HG03354 (cell line): ENCODE measurements around the gene ZRANB1.

Experiments
- ATAC-seq: cut with Tn5 transposase; IDR thresholded peaks from one replicate; pipeline ENCODE4 v1.9.1; 2021; ENCODE audit warnings: mild to moderate bottlenecking; ENCODE audit not compliant: unreplicated experiment, poor library complexity, severe bottlenecking

Gene ZRANB1

GRCh38 chr10:125001313-125002046 is 59.6 kb downstream of the ZRANB1 start:
- no peak for ATAC-seq

GRCh38 chr10:125002047-125002422 is 60.1 kb downstream of the ZRANB1 start:
- ATAC-seq = no peak

DNA sequence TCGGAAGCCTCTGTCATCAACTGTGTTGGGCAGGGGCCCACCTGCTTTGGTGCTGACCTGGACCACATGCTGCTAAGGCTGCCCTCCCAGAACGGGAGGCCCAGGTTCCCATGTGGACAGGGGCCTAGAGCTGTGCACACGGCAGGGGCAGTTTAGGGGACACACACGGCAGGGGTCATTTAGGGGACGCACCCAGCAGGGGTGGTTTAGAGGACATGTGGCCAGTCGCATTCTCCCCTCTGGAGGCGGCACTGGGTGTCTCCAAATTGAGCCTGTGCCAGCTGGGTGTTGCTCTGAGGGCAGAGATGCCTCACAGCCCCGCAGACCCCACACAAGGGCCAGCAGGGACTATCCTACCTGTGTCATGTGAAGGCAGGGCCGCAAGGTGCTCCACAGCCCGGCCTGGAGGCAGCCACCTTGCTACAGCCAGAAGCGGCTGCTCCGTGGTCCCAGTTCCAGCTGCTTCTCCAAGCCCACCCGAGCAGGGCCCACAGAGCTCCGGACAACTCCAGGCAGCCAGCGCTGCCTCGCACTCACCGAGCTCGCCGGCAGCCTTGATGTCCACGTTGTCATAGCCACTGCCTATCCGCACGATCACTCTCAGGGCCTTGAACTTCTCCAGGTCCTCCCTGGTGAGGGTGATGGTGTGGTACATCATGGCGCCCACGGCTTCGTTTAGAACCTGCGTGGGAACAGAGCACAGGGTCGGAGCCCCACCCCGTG is 60.7 kb downstream of the ZRANB1 start:
- ATAC-seq = no peak

DNA sequence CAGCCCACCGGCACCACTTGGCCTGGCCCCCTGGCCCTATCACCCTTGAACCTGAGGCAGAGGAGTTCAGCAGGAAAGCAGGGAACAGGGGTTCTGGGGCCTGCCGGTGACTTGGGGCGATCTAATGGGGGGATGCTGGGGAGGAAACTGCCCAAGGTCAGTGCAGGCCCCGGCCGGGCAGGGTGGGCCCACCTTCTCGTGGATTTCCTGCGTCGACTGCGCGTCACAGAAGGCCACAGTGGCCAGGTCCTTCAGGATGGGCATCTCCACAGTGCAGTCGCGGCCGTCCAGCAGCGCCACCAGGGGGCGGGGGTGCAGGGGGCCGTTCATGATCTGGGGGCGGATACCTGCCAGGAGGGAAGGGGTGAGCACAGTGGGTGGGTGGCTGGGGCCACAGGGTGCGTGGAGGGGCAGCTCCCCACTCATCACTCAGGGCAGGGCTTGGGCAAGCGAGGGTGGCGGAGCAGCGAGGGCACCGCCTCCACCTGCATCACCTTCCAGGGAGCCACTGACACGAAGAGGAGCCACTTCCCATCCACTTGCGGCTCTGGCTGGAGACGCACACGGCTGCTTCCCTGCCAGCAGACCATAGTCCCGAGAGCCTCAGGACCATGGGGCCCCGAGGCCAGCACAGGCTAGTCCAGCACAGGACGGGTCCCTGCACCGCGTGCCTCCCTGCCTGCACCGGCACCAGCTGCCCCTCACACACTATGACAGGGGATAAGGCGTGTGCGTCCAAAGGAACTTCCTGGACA is 61.4 kb downstream of the ZRANB1 start:
- no peak for ATAC-seq

DNA sequence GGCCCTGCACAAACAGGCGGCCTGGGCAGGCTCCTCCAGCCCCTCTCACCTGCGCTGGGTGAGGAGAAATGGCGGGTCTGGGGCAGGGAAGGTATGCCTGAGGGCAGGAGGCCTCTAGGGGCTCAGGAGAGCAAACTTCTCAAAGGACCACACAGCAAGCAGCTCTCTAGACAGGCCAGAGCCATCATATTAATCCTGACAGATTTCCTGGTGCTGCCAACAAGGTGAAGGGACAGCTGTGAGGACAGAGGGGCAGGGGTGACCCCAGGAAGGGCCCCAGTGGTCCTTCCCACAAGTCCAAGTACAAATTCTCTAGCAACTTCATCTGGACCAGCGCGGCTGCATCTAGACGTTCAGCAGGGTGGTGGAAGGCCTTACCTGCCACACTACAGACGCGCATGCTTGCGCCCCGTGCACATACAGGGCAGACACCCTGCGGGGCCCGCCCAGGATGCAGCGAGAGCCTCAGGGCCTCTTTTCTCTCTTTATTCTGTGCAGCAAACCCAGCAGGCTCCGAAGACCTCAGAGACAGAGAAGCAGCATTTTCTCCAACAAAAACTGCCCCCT is 62.1 kb downstream of the ZRANB1 start:
- no peak for ATAC-seq

- no peak for ATAC-seq
These were observed 62.8 kb downstream of the ZRANB1 start for GRCh38 chr10:125004571-125005311.

- ATAC-seq = no peak
These were observed 63.6 kb downstream of the ZRANB1 start for GRCh38 chr10:125005312-125006187.

GRCh38 chr10:125006188-125006680 is 64.3 kb downstream of the ZRANB1 start:
- ATAC-seq = no peak

GRCh38 chr10:125006921-125007426 is 65.1 kb downstream of the ZRANB1 start:
- ATAC-seq = no peak

GRCh38 chr10:125007436-125007835 is 65.5 kb downstream of the ZRANB1 start:
- no peak for ATAC-seq

GRCh38 chr10:125008689-125009638 is 67.0 kb downstream of the ZRANB1 start:
- ATAC-seq = no peak

- ATAC-seq = no peak
These were observed 67.8 kb downstream of the ZRANB1 start for GRCh38 chr10:125009661-125010161.

GRCh38 chr10:125010362-125010761 is 68.4 kb downstream of the ZRANB1 start:
- no peak for ATAC-seq

DNA sequence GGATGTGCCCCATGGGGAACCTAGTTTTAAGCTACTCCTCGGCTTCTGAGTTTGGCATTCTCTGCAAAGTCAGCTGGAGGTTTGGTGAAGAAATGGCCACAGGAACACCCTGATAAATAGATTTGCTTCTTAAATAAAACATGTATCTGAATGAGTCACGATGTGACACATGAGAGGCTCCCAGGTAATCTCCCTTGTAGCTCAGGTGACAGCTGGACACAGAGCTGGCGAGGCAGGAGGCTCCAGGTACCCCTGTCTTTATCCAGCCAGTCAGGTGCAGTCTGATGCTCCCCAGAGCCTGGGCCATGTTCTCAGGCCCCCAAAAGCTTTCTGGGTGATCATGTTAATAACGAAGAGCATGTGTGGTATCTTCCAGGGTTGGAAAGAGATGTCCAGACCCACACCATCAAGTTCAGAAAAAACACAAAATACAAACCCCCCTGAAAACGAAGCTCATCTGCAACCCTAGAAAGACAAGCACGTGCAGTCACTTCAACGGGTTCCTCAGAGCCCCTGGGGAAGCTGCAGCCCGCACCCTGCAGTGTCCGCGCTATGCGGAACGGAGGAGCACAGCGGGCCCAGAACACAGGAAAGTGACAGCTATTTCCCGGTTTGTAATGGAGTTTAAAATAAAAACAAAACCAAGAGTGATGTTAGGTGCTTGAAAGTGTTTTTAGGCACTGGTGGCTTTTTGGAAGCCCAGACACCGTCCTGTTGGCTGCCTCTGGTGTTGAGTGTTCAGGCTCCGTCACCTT is 69.4 kb downstream of the ZRANB1 start:
- no peak for ATAC-seq

DNA sequence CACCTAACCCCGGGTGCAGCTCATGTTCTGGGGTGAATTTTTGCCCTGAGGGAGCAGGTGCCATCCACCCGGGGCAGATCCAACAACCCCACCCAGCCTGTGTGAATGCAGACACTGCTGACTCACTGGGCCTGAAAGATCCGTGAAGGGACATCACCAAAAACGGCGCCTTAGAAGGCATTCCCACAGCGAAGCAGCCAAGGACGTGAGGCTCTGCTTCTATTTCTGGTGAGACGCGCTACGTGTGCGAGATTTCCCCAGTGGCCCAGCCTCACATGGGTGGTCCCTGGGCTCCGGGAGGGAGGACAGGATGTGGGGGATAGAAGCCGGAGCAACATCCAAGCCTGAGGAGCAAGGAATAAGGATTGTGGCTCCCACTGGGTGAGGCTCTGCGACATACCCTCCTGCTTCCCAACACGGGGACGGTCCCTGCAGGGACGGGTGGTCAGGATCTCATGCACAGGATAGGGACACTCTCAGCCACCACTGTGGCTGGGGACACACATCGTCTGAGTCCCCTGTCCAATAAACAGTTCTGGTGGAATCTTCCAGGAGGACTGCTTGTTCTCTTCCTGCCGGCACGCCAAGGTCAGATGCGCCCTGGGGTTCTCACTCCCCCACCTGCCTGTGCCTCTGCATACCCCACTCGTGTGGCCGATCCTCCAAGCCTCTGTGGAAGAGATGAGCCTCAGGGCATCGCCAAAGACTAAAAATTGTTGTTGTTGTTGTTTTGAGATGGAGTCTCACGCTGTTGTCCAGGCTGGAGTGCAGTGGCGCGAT is 70.2 kb downstream of the ZRANB1 start:
- ATAC-seq = no peak
